PC-9 (cell line): ENCODE measurements around the gene MCC. TPM values are rescaled to one million over a fixed set of nuclear protein-coding genes. Genes with fewer than 3 reads are reported as not detected.

ENCODE experiments used
- BruUV-seq: library from RNA; stranded (reverse); fragments of 400-500 nt; replicated peaks from 2 replicates; lab custom pipeline; 2021; lab: Mats Ljungman, UMichigan
- CTCF ChIA-PET: fragments of 300-600 bp; sonication (Branson Sonifier 250); formaldehyde crosslinking; loops from one replicate; lab custom pipeline; 2022; ENCODE audit warnings: antibody characterized with exemption; lab: Charles Lee
- POLR2A ChIA-PET: fragments of 300-600 bp; sonication (Branson Sonifier 250); formaldehyde crosslinking; loops from one replicate; lab custom pipeline; 2022; ENCODE audit warnings: antibody characterized with exemption; ENCODE audit not compliant: unreplicated experiment; lab: Charles Lee
- DNase-seq, 2 experiments: peaks; one replicate each; pipeline versions ENCODE4 v3.0.0 to v3.0.0-alpha.2; 2015 to 2022; ENCODE audit warnings: mixed read lengths in 1 of 2
- H2AFZ ChIP-seq: fragments of 200-600 bp; sonication (generic); 2 replicates; pipeline ENCODE4 v1.8.1; 2017; ENCODE audit warnings: antibody characterized with exemption
- H3F3A ChIP-seq: fragments of 200-600 bp; sonication (generic); 2 replicates; pipeline ENCODE4 v1.8.1; 2017; ENCODE audit warnings: antibody characterized with exemption, mild to moderate bottlenecking, low read depth; ENCODE audit not compliant: insufficient read depth
- H3K27ac ChIP-seq: fragments of 200-600 bp; sonication (generic); 2 replicates; pipeline ENCODE4 v1.6.1; 2016; ENCODE audit warnings: mixed run types
- H3K27me3 ChIP-seq: fragments of 200-600 bp; sonication (generic); 2 replicates; pipeline ENCODE4 v1.6.1; 2016; ENCODE audit warnings: low read depth, mixed run types; ENCODE audit not compliant: insufficient read depth
- H3K36me3 ChIP-seq: fragments of 200-600 bp; sonication (generic); 2 replicates; pipeline ENCODE4 v1.6.1; 2016; ENCODE audit warnings: low read depth, mixed run types
- H3K4me1 ChIP-seq: fragments of 200-600 bp; sonication (generic); replicated peaks from 2 replicates; pipeline ENCODE4 v1.6.1; 2016; ENCODE audit warnings: mixed run types; ENCODE audit not compliant: insufficient read depth
- H3K4me2 ChIP-seq: fragments of 200-600 bp; sonication (generic); 2 replicates; pipeline ENCODE4 v1.6.1; 2017; ENCODE audit warnings: mixed run types
- H3K4me3 ChIP-seq: fragments of 200-600 bp; sonication (generic); 2 replicates; pipeline ENCODE4 v1.6.1; 2016; ENCODE audit warnings: mixed run types
- H3K79me2 ChIP-seq: fragments of 200-600 bp; sonication (generic); 2 replicates; pipeline ENCODE4 v1.6.1; 2017; ENCODE audit warnings: low read depth, mixed run types
- H3K9me2 ChIP-seq: fragments of 200-600 bp; sonication (generic); 2 replicates; pipeline ENCODE4 v1.8.1; 2017; ENCODE audit warnings: mild to moderate bottlenecking; ENCODE audit not compliant: insufficient read depth
- H3K9me3 ChIP-seq: fragments of 200-600 bp; sonication (generic); 2 replicates; pipeline ENCODE4 v1.8.1; 2016; ENCODE audit warnings: low read depth; ENCODE audit not compliant: insufficient read depth
- H4K20me1 ChIP-seq: fragments of 200-600 bp; sonication (generic); 2 replicates; pipeline ENCODE4 v1.8.1; 2017; ENCODE audit not compliant: insufficient read depth
- EZH2 ChIP-seq: fragments of 200-600 bp; sonication (generic); IDR thresholded peaks from 2 replicates; pipeline ENCODE4 v1.8.0; 2017; ENCODE audit warnings: antibody characterized with exemption, low read depth
- intact Hi-C: fragments of 100-400 bp; cut with micrococcal nuclease; formaldehyde crosslinking; loops from one replicate; pipeline ENCODE4 v1.10.0; 2022; ENCODE audit not compliant: unreplicated experiment
- total RNA-seq: library from RNA; stranded (reverse); gene quantifications from 2 replicates; pipeline ENCODE4 v1.2.3, GENCODE V29; 2021
- TF ChIP-seq, protein P1 (sequence below): fragments of 200-600 bp; sonication (generic); conservative IDR thresholded peaks from 2 replicates; pipeline ENCODE4 v1.6.1; 2017; ENCODE audit warnings: mixed run types, antibody characterized with exemption, mild to moderate bottlenecking, moderate library complexity

The MCC gene
- total RNA-seq, 1 experiment from 2014 or later, result 2.5 TPM

DNA sequence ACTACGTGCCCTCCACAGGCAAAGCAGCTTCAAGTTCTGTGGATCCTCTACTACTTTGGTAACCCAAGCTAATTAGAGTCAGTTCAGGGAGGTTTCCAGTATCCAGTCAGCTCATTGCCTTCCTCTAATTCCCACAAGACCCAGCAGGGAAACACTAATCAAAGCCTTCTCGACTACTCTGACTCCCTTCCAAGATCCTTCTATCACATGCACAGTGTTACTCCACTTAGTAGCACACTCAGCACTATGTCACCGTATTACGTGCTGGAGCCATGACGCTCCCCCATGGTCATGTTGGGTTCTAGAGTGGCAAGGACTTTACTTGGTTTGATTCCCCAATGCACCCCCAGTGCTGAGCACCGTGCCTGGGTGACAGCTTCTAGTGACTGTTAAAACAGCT lies 458.6 kb downstream of the MCC start:
- Histone ChIP-seq H4K20me1 (no peaks in the 10 kb centered on the region), H3K79me2 (no peaks in the 10 kb centered on the region), H3K4me3 (no peak overlapping the region), H2AFZ (no peak overlapping the region), H3K27ac (no peak overlapping the region), H3K36me3 (no peaks in the 10 kb centered on the region), H3K4me1 (no peaks in the 10 kb centered on the region), H3K27me3 (no peaks in the 10 kb centered on the region), H3F3A (no peaks in the 10 kb centered on the region), H3K9me3 (no peaks in the 10 kb centered on the region), H3K4me2 (no peak overlapping the region), H3K9me2 (no peaks in the 10 kb centered on the region)
- ChIA-PET POLR2A (no interaction called here), CTCF (interaction anchor here (0.6 kb wide), 1 partner anchor 486 kb away, joined by 4 read pairs; no protein-coding TSS in a partner anchor)
- intact Hi-C loops, result no loop called here
- no TSS peak for BruUV-seq
- TF ChIP-seq EZH2, result no peak
- TF ChIP-seq, protein P1, sequence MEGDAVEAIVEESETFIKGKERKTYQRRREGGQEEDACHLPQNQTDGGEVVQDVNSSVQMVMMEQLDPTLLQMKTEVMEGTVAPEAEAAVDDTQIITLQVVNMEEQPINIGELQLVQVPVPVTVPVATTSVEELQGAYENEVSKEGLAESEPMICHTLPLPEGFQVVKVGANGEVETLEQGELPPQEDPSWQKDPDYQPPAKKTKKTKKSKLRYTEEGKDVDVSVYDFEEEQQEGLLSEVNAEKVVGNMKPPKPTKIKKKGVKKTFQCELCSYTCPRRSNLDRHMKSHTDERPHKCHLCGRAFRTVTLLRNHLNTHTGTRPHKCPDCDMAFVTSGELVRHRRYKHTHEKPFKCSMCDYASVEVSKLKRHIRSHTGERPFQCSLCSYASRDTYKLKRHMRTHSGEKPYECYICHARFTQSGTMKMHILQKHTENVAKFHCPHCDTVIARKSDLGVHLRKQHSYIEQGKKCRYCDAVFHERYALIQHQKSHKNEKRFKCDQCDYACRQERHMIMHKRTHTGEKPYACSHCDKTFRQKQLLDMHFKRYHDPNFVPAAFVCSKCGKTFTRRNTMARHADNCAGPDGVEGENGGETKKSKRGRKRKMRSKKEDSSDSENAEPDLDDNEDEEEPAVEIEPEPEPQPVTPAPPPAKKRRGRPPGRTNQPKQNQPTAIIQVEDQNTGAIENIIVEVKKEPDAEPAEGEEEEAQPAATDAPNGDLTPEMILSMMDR, result no peak
- DNase-seq, result no peak

DNA sequence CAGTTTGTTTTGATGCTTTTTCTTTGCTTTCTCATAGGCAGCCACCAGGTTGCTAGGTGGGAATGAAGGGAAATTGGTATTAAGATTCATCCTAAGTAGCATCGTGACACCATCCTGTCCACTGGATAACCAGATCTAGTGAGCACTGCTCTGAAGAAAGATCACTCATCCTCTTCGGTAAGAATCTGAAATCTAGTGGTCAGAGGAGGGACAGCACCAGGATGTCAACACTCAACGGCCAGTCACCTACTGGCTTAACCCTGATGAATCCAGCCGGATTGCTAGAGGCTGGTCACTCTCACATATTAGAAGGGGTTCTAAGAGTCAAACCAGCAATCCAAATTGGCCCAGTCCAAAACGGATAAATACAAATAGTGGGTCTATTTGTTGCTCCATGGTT lies 460.8 kb downstream of the MCC start:
- CTCF ChIA-PET, result no interaction called here
- POLR2A ChIA-PET, result no interaction called here
- 0 out of 2 replicates have a peak, but pooled peaks cover 2% of the 10 kb centered on the region for H3K36me3 ChIP-seq

DNA sequence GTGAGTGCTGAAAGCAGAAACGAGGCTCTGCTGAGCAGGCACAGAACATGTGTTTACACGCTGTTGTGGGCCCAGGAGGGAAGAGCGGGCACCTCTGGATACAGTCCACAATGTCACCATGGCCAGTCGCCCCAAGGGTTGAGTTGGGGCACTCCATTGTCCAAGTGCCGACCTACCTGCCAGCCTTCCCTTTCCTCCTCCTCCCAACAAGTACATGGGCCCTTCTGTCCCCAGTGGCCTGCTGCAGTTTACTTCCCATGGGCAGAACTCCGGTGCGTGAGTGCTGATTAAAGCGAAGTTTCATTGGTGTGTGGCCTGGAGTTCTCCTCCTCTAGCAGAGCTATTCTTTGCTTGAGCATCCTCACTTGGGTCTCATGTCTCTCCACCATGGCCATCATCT lies 461.2 kb downstream of the MCC start:
- ChIA-PET CTCF (no interaction called here), POLR2A (no interaction called here)
- H3F3A ChIP-seq, result no peaks in the 10 kb centered on the region; the same call in 1 of the 2 replicates
- intact Hi-C loops, result no loop called here
- H3K9me3 ChIP-seq, result no peaks in the 10 kb centered on the region
- no TSS peak for BruUV-seq
- no peak for DNase-seq
- H3K27ac ChIP-seq, result no peak overlapping the region
- H3K36me3 ChIP-seq, result 0 out of 2 replicates have a peak, but pooled peaks cover 6% of the 10 kb centered on the region
- no peaks in the 10 kb centered on the region for H3K27me3 ChIP-seq
- H3K4me3 ChIP-seq, result no peak overlapping the region
- no peaks in the 10 kb centered on the region for H3K79me2 ChIP-seq
- no peaks in the 10 kb centered on the region; the same call in 1 of the 2 replicates for H4K20me1 ChIP-seq
- H3K4me2 ChIP-seq, result no peak overlapping the region
- no peak for TF ChIP-seq EZH2
- TF ChIP-seq, protein P1, result no peak
- no peaks in the 10 kb centered on the region for H3K4me1 ChIP-seq
- no peak overlapping the region for H2AFZ ChIP-seq
- no peaks in the 10 kb centered on the region for H3K9me2 ChIP-seq

More for the DNA sequence above, 460.8 kb downstream of the MCC start:
- H3K9me2 ChIP-seq, result no peaks in the 10 kb centered on the region
- H2AFZ ChIP-seq, result no peak overlapping the region
- intact Hi-C loops, result no loop called here
- H3K4me1 ChIP-seq, result no peaks in the 10 kb centered on the region
- TF ChIP-seq EZH2, result no peak
- TF ChIP-seq, protein P1, result no peak
- no peaks in the 10 kb centered on the region for H3K27me3 ChIP-seq
- no peak overlapping the region for H3K4me2 ChIP-seq
- H3K9me3 ChIP-seq, result no peaks in the 10 kb centered on the region
- H3F3A ChIP-seq, result no peaks in the 10 kb centered on the region; the same call in 1 of the 2 replicates
- H3K4me3 ChIP-seq, result no peak overlapping the region
- H4K20me1 ChIP-seq, result no peaks in the 10 kb centered on the region; the same call in 1 of the 2 replicates
- no peak overlapping the region for H3K27ac ChIP-seq
- no TSS peak for BruUV-seq
- H3K79me2 ChIP-seq, result no peaks in the 10 kb centered on the region
- DNase-seq, result no peak
